ENCODE results near the gene ERN1. TPM values are rescaled to one million over a fixed set of nuclear protein-coding genes. Genes with fewer than 3 reads are reported as not detected.

ERN1 gene
- total RNA-seq, 4 donors from 2014 or later = 9.5 to 20.2 (median 12.8) TPM

GRCh38 chr17:64158406-64158805 is 28.5 kb upstream of the ERN1 start:
- Histone ChIP-seq H3K27ac (no peak overlapping the region), H3K4me3 (replicated peaks in 1 of 3) (no peak overlapping the region), H3K4me1 (peaks cover 18% of the 10 kb centered on the region in 2 donors), H3K9me3 (no peaks in the 10 kb centered on the region), H3K27me3 (no peaks in the 10 kb centered on the region), H3K36me3 (peaks cover 0 to 6% of the 10 kb centered on the region in 2 donors)
- WGBS, 2 donors = 74 to 75% methylated on average over 7 of the region's 7 CpGs
- intact Hi-C loops (cut with DNase I) = no loop called here
- no peak for DNase-seq
- TF ChIP-seq CTCF (IDR thresholded peaks at IDR 0.05) (no peak), POLR2A (IDR thresholded peaks at IDR 0.05) (no peak)

GRCh38 chr17:64157669-64158180 is 27.8 kb upstream of the ERN1 start:
- Histone ChIP-seq H3K4me1 (peaks cover 18% of the 10 kb centered on the region in 2 donors), H3K9me3 (no peaks in the 10 kb centered on the region), H3K4me3 (replicated peaks in 1 of 3) (no peak overlapping the region), H3K36me3 (peaks cover 0 to 8% of the 10 kb centered on the region in 2 donors), H3K27me3 (no peaks in the 10 kb centered on the region), H3K27ac (peak overlapping the region in 2 of 3 donors; percentile 75 to 90)
- DNase-seq = no peak
- 96 to 100% methylated on average over 2 of the region's 2 CpGs for WGBS, 2 donors
- intact Hi-C loops (cut with DNase I) = no loop called here
- TF ChIP-seq POLR2A (IDR thresholded peaks at IDR 0.05) (no peak), CTCF (IDR thresholded peaks at IDR 0.05) (no peak)

GRCh38 chr17:64156670-64157069 is 26.7 kb upstream of the ERN1 start:
- peak; percentile 82 to 88 for DNase-seq
- Histone ChIP-seq H3K27me3 (no peaks in the 10 kb centered on the region), H3K4me3 (replicated peaks in 1 of 3) (no peak overlapping the region), H3K9me3 (no peaks in the 10 kb centered on the region), H3K27ac (peak overlapping the region; percentile 75 to 90 (median 79)), H3K4me1 (peaks cover 18% of the 10 kb centered on the region in 2 donors), H3K36me3 (peaks cover 6 to 17% of the 10 kb centered on the region in 2 donors)
- intact Hi-C loops (cut with DNase I) = no loop called here
- 29 to 42% methylated on average over 2 of the region's 2 CpGs for WGBS, 2 donors
- TF ChIP-seq POLR2A (IDR thresholded peaks at IDR 0.05) = no peak
- no peak for TF ChIP-seq CTCF (IDR thresholded peaks at IDR 0.05)

GRCh38 chr17:64155751-64156544 is 26.0 kb upstream of the ERN1 start:
- 64 to 68% methylated on average over 6 of the region's 11 CpGs for WGBS, 2 donors
- H3K9me3 ChIP-seq = no peaks in the 10 kb centered on the region
- intact Hi-C loops (cut with DNase I) = no loop called here
- no peaks in the 10 kb centered on the region for H3K27me3 ChIP-seq
- H3K4me3 ChIP-seq (replicated peaks in 1 of 3) = no peak overlapping the region
- peaks cover 6 to 15% of the 10 kb centered on the region in 2 donors for H3K36me3 ChIP-seq
- H3K4me1 ChIP-seq = peaks cover 18% of the 10 kb centered on the region in 2 donors
- TF ChIP-seq POLR2A (IDR thresholded peaks at IDR 0.05) (peak in 1 of 2 donors; percentile 13), CTCF (IDR thresholded peaks at IDR 0.05) (peak in 1 of 6 experiments; percentile 11)
- peak overlapping the region; percentile 75 to 90 (median 79) for H3K27ac ChIP-seq
- peak; percentile 69 to 78 for DNase-seq

- intact Hi-C loops (cut with DNase I) = no loop called here
- TF ChIP-seq POLR2A (IDR thresholded peaks at IDR 0.05) = no peak
- TF ChIP-seq CTCF (IDR thresholded peaks at IDR 0.05) = no peak
- no peak for DNase-seq
- Histone ChIP-seq H3K9me3 (no peaks in the 10 kb centered on the region), H3K27ac (peak overlapping the region in 2 of 3 donors; percentile 79 to 90), H3K4me1 (peaks cover 18% of the 10 kb centered on the region in 2 donors), H3K27me3 (no peaks in the 10 kb centered on the region), H3K36me3 (peaks cover 6 to 15% of the 10 kb centered on the region in 2 donors), H3K4me3 (replicated peaks in 1 of 3) (no peak overlapping the region)
- WGBS, 2 donors = 96 to 98% methylated on average over 7 of the region's 7 CpGs
Observed at GRCh38 chr17:64155129-64155528, 25.2 kb upstream of the ERN1 start.
